Measurements from ENCODE around the gene DTL. TPM values are rescaled to one million over a fixed set of nuclear protein-coding genes. Genes with fewer than 3 reads are reported as not detected.
"Not testable (repeated sequence)": the region's sequence is repeated elsewhere in the genome, so short reads cannot be mapped to it uniquely, and the experiment has no call there.

The DTL gene
- polyA plus RNA-seq (2013, experiment 1 of 2): 18.4 TPM
- polyA plus RNA-seq (2013, experiment 2 of 2): 13.6 TPM

- 1% methylated on average over 31 to 42 of the region's 53 CpGs for WGBS, 2 experiments (ENCODE audit: insufficient coverage in 2 of 2)
- Histone ChIP-seq H3K4me1 (ENCODE audit: control insufficient read depth, insufficient read depth, low read length, poor library complexity, severe bottlenecking) (peaks cover 23% of the 10 kb centered on the region), H3K36me3 (ENCODE audit: control insufficient read depth, insufficient read depth, low read length) (peaks cover 22% of the 10 kb centered on the region), H3K4me3 (ENCODE audit: extremely low read depth, insufficient read depth, low read length, poor library complexity, severe bottlenecking) (peak within 1 kb of the TSS; percentile 68), H3K9me3 (ENCODE audit: control insufficient read depth, low read length) (no peaks in the 10 kb centered on the region), H3K27ac (ENCODE audit: low read depth, low read length, severe bottlenecking) (peak within 1 kb of the TSS; percentile 79)
These were observed at the start of gene DTL, which contains the start of gene INTS7 for GRCh38 chr1:212035123-212035834. Gene DTL, plus strand, starts transcription at chr1:212035748. Its CDS starts 143 bp downstream, at chr1:212035891. Gene INTS7, minus strand, starts transcription at chr1:212035557. Its CDS starts 120 bp downstream, at chr1:212035437.

GRCh38 chr1:211986628-211987254 is 48.8 kb upstream of the DTL start:
- Histone ChIP-seq H3K4me1 (ENCODE audit: control insufficient read depth, insufficient read depth, low read length, poor library complexity, severe bottlenecking) (no peaks in the 10 kb centered on the region), H3K36me3 (ENCODE audit: control insufficient read depth, insufficient read depth, low read length) (peaks cover 38% of the 10 kb centered on the region), H3K4me3 (ENCODE audit: extremely low read depth, insufficient read depth, low read length, poor library complexity, severe bottlenecking) (no peak overlapping the region), H3K27ac (ENCODE audit: low read depth, low read length, severe bottlenecking) (no peak overlapping the region), H3K9me3 (ENCODE audit: control insufficient read depth, low read length) (no peaks in the 10 kb centered on the region)
- WGBS, 2 experiments (ENCODE audit: insufficient coverage in 2 of 2): 96 to 100% methylated on average over 2 to 3 of the region's 7 CpGs

GRCh38 chr1:211991695-211992094 is 43.9 kb upstream of the DTL start:
- Histone ChIP-seq H3K27ac (ENCODE audit: low read depth, low read length, severe bottlenecking) (no peak overlapping the region), H3K9me3 (ENCODE audit: control insufficient read depth, low read length) (no peaks in the 10 kb centered on the region), H3K4me3 (ENCODE audit: extremely low read depth, insufficient read depth, low read length, poor library complexity, severe bottlenecking) (no peak overlapping the region), H3K4me1 (ENCODE audit: control insufficient read depth, insufficient read depth, low read length, poor library complexity, severe bottlenecking) (no peaks in the 10 kb centered on the region), H3K36me3 (ENCODE audit: control insufficient read depth, insufficient read depth, low read length) (peaks cover 21% of the 10 kb centered on the region)

- not testable (repeated sequence) for H3K9me3 ChIP-seq (ENCODE audit: control insufficient read depth, low read length); H3K4me3 ChIP-seq (ENCODE audit: extremely low read depth, insufficient read depth, low read length, poor library complexity, severe bottlenecking); H3K4me1 ChIP-seq (ENCODE audit: control insufficient read depth, insufficient read depth, low read length, poor library complexity, severe bottlenecking); H3K27ac ChIP-seq (ENCODE audit: low read depth, low read length, severe bottlenecking)
- WGBS, 2 experiments (ENCODE audit: insufficient coverage in 2 of 2): 93 to 100% methylated on average over 2 of the region's 4 CpGs
- peaks cover 46% of the 10 kb centered on the region for H3K36me3 ChIP-seq (ENCODE audit: control insufficient read depth, insufficient read depth, low read length)
These were observed 38.1 kb upstream of the DTL start for GRCh38 chr1:211997426-211997825.

GRCh38 chr1:212002536-212002935 is 33.0 kb upstream of the DTL start:
- H3K36me3 ChIP-seq (ENCODE audit: control insufficient read depth, insufficient read depth, low read length): peaks cover 45% of the 10 kb centered on the region
- 80% methylated on average over 2 to 3 of the region's 3 CpGs for WGBS, 2 experiments (ENCODE audit: insufficient coverage in 2 of 2)

GRCh38 chr1:212004895-212005608 is 30.5 kb upstream of the DTL start:
- WGBS, 2 experiments (ENCODE audit: insufficient coverage in 2 of 2): 72 to 93% methylated on average over 3 to 4 of the region's 7 CpGs
- Histone ChIP-seq H3K9me3 (ENCODE audit: control insufficient read depth, low read length) (no peaks in the 10 kb centered on the region), H3K27ac (ENCODE audit: low read depth, low read length, severe bottlenecking) (no peak overlapping the region), H3K4me1 (ENCODE audit: control insufficient read depth, insufficient read depth, low read length, poor library complexity, severe bottlenecking) (no peaks in the 10 kb centered on the region), H3K4me3 (ENCODE audit: extremely low read depth, insufficient read depth, low read length, poor library complexity, severe bottlenecking) (no peak overlapping the region), H3K36me3 (ENCODE audit: control insufficient read depth, insufficient read depth, low read length) (peaks cover 42% of the 10 kb centered on the region)

More at GRCh38 chr1:212002536-212002935, 33.0 kb upstream of the DTL start:
- Histone ChIP-seq H3K27ac (ENCODE audit: low read depth, low read length, severe bottlenecking) (no peak overlapping the region), H3K4me3 (ENCODE audit: extremely low read depth, insufficient read depth, low read length, poor library complexity, severe bottlenecking) (no peak overlapping the region), H3K4me1 (ENCODE audit: control insufficient read depth, insufficient read depth, low read length, poor library complexity, severe bottlenecking) (no peaks in the 10 kb centered on the region), H3K9me3 (ENCODE audit: control insufficient read depth, low read length) (peaks cover 2% of the 10 kb centered on the region)

GRCh38 chr1:212007178-212007577 is 28.4 kb upstream of the DTL start:
- H3K4me3 ChIP-seq (ENCODE audit: extremely low read depth, insufficient read depth, low read length, poor library complexity, severe bottlenecking): no peak overlapping the region
- H3K4me1 ChIP-seq (ENCODE audit: control insufficient read depth, insufficient read depth, low read length, poor library complexity, severe bottlenecking): no peaks in the 10 kb centered on the region
- H3K9me3 ChIP-seq (ENCODE audit: control insufficient read depth, low read length): no peaks in the 10 kb centered on the region
- no peak overlapping the region for H3K27ac ChIP-seq (ENCODE audit: low read depth, low read length, severe bottlenecking)
- peaks cover 33% of the 10 kb centered on the region for H3K36me3 ChIP-seq (ENCODE audit: control insufficient read depth, insufficient read depth, low read length)
- WGBS, 2 experiments (ENCODE audit: insufficient coverage in 2 of 2): 92 to 100% methylated on average over 3 of the region's 4 CpGs

- Histone ChIP-seq H3K9me3 (ENCODE audit: control insufficient read depth, low read length) (no peaks in the 10 kb centered on the region), H3K27ac (ENCODE audit: low read depth, low read length, severe bottlenecking) (no peak overlapping the region), H3K36me3 (ENCODE audit: control insufficient read depth, insufficient read depth, low read length) (peaks cover 33% of the 10 kb centered on the region), H3K4me1 (ENCODE audit: control insufficient read depth, insufficient read depth, low read length, poor library complexity, severe bottlenecking) (no peaks in the 10 kb centered on the region), H3K4me3 (ENCODE audit: extremely low read depth, insufficient read depth, low read length, poor library complexity, severe bottlenecking) (no peak overlapping the region)
- WGBS, 2 experiments (ENCODE audit: insufficient coverage in 2 of 2): 98 to 100% methylated on average over 1 to 5 of the region's 9 CpGs
These were observed 27.7 kb upstream of the DTL start for GRCh38 chr1:212007886-212008285.

- Histone ChIP-seq H3K9me3 (ENCODE audit: control insufficient read depth, low read length) (no peaks in the 10 kb centered on the region), H3K27ac (ENCODE audit: low read depth, low read length, severe bottlenecking) (no peak overlapping the region), H3K4me3 (ENCODE audit: extremely low read depth, insufficient read depth, low read length, poor library complexity, severe bottlenecking) (no peak overlapping the region), H3K4me1 (ENCODE audit: control insufficient read depth, insufficient read depth, low read length, poor library complexity, severe bottlenecking) (no peaks in the 10 kb centered on the region), H3K36me3 (ENCODE audit: control insufficient read depth, insufficient read depth, low read length) (peaks cover 39% of the 10 kb centered on the region)
- 100% methylated on average over 1 of the region's 1 CpG for WGBS, 2 experiments (ENCODE audit: insufficient coverage in 2 of 2)
These were observed 26.0 kb upstream of the DTL start for GRCh38 chr1:212009561-212009960.

GRCh38 chr1:212010004-212010403 is 25.5 kb upstream of the DTL start:
- WGBS, 2 experiments (ENCODE audit: insufficient coverage in 2 of 2): 88 to 95% methylated on average over 2 of the region's 3 CpGs
- peaks cover 40% of the 10 kb centered on the region for H3K36me3 ChIP-seq (ENCODE audit: control insufficient read depth, insufficient read depth, low read length)

More at GRCh38 chr1:212010004-212010403, 25.5 kb upstream of the DTL start:
- Histone ChIP-seq H3K4me3 (ENCODE audit: extremely low read depth, insufficient read depth, low read length, poor library complexity, severe bottlenecking) (no peak overlapping the region), H3K27ac (ENCODE audit: low read depth, low read length, severe bottlenecking) (no peak overlapping the region), H3K4me1 (ENCODE audit: control insufficient read depth, insufficient read depth, low read length, poor library complexity, severe bottlenecking) (no peaks in the 10 kb centered on the region), H3K9me3 (ENCODE audit: control insufficient read depth, low read length) (no peaks in the 10 kb centered on the region)

Measured in mesodermal cell (in vitro differentiated cells).